GM19324 (cell line): ENCODE measurements around the gene UFD1.
A peak's percentile ranks its signal among the peaks of the same experiment; 100 is the strongest.

Experiments
- ATAC-seq: cut with Tn5 transposase; IDR thresholded peaks from one replicate; pipeline ENCODE4 v1.9.1; 2021; ENCODE audit warnings: mild to moderate bottlenecking, moderate library complexity; ENCODE audit not compliant: unreplicated experiment, low FRiP score

The UFD1 gene

DNA sequence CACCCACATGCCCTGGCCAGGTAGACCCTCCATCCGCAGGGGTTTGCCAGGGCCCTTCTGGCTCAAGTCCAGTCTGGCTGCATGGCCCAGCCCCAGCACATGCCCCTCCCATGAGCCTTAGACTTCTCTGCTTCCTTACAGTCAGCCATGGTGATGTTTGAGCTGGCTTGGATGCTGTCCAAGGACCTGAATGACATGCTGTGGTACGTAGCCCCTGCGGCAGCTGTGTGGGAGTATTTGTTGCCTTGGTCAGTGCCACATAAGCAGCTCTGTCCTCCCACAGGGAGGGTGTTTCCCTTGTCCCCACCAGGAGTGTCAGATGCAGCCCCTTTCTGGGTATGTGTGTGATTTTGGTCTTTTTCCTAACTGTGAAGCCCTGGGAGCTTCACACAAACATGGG, 18.3 kb upstream of the UFD1 start:
- no peak for ATAC-seq

DNA sequence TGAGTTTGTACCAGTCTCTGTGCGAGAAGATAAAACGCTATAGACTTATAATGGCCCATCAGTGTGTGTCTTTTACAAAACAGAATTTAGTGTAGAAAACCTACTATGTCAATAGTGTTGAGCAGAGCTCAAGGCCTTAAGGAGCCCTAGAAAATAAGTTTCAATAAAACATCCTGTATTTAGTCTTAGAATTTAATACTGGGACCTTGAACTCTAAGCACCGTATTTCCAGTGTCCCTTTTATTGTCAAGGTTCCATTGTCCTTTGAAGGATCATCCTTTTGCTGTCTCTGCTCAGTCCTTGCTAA, 17.3 kb upstream of the UFD1 start:
- no peak for ATAC-seq

DNA sequence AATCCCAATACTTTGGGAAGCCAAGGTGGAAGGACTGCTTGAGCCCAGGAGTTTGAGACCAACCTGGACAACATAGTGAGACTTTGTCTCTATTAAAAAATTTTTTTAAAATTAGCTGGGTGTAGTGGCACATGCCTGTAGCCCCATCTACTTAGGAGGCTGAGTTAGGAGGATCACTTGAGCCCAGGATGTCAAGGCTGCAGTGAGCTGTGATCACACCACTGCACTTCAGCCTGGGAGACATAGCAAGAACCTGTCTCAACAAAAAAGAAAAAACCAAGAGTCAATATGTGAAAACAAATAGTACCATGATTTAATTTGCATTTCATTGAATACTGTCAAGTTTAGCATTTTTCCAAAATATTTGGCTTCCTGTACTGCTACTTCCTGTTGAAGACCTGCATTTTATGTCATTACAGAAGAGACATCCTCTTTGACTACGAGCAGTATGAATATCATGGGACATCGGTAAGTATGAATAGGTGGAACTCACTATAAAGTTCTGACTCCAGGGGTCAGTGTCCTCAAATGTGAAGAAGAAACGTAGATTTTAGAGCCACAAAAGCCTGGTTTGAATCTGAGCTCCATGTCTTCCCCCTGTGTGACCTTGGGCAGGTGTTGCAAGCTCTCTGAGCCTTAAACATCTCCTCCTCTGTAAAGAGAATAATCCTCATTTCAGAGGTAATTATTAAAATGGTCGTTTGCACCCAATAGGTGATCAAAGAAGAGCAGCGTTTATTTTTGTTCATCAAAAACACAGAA, 16.8 kb upstream of the UFD1 start:
- ATAC-seq: no peak

GRCh38 chr22:19494676-19495173, 15.7 kb upstream of the UFD1 start:
- ATAC-seq: no peak

GRCh38 chr22:19494001-19494560, 15.1 kb upstream of the UFD1 start:
- ATAC-seq: no peak

DNA sequence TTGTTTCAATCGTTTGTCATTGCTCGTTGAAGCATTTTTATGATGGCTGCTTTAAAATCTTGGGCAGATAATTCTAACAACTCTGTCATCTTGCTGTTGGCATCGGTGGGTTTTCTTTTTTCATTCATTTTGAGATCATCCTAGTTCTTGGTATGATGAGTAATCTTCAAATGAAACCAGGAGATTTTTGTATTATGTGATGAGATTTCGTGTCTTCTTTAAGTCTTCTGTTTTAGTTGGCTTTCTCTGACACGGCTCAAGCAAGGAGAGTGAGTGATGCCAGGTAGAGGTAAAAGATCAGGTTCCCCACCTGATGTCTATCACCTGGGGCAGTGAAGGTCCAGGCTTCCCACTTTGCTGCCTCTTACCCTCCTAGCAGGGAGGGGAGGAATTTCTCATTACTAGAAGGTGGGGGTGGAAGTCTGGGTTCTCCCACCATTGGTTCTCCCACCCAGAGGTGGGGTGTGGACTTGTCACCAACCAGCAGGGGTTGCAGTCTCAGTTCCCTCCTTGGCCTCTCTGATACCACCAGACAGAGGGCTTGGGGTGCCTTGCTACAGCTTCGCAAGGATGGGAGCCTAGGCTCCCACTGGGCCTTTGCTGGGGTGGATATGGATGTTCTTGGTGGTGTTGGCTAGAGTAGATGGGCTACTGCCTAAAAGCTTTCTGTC, 13.6 kb upstream of the UFD1 start:
- no peak for ATAC-seq

DNA sequence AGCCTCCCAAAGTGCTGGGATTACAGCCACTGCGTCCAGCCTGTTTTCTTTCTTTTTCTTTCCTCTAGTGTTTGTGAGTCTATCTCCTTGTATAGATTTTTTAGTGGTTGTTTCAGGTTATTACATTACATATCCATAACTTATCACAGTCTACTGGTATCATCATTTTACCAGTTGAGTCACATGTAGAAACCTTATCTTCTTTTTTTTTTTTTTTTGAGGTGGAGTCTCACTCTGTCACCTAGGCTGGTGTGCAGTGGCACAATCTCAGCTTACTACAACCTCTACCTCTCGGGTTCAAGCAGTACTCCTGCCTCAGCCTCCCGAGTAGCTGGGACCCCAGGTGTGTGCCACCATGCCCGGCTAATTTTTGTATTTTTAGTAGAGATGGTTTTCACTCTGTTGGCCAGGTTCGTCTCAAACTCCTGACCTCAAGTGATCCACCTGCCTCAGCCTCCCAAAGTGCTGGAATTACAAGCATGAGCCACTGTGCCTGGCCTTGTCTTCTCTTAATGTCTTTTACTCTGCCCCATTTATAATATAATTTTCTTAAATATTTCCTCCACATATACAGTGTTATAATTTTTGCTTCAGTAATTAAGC, 11.7 kb upstream of the UFD1 start:
- no peak for ATAC-seq

DNA sequence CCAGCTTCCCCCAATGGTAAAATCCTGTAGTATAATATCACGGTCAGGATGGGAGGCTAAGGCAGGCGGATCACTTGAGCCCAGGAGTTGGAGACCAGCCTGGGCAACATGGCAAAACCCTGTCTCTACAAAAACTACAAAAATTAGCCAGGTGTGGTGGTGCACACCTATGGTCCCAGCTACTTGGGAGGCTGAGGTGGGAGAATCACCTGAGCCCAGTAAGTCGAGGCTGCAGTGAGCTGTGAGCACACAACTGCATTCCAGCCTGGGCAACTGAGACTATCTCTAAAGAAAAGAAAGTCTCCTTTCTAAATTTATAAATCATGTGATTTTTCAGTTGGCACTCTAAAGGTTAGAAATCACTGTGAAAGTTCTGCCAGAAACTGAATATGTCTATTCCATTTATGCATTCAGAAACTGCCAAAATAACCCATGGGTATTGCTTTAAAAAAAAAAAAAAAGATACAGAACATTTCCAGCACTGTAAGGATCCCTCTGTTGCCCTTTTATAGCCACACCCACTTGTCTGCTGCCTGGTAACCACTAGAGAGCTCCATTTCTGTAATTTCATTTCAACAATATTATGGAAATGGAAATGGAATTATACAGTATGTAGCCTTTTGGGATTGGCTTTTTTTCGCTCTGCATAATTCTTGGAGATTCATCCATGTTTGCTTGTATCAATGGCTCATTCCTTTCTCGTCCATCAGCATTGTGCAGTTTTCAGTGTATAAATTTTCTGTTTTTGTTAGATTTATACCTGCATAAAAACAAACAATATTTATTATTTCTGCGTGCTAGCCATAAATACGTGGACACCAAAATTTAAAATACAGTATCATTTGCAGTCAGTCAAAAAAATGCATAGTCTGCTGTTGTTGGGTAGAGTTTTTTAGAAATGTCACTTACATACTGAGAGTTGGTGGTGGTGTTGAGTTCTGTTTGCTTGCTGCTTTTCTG, 10.2 kb upstream of the UFD1 start:
- no peak for ATAC-seq

DNA sequence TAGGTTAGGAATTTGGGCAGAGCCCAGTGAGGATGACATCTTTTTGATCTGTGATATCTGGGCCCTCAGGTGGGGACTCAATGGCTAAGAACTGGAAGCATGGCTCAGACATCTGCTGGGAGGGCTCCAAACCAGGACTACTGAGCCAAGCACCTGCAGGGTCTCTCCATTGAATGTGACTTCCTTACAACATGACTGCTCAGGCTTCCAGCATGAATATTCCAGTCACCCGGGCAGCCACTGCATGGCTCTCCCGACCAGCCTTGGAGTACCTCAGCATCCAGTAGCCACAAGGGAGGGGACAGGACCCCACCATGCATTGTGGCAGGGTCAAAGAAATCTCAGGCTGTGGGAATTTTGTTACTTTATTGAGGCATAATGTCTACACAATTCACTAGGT, 9.3 kb upstream of the UFD1 start:
- no peak for ATAC-seq

DNA sequence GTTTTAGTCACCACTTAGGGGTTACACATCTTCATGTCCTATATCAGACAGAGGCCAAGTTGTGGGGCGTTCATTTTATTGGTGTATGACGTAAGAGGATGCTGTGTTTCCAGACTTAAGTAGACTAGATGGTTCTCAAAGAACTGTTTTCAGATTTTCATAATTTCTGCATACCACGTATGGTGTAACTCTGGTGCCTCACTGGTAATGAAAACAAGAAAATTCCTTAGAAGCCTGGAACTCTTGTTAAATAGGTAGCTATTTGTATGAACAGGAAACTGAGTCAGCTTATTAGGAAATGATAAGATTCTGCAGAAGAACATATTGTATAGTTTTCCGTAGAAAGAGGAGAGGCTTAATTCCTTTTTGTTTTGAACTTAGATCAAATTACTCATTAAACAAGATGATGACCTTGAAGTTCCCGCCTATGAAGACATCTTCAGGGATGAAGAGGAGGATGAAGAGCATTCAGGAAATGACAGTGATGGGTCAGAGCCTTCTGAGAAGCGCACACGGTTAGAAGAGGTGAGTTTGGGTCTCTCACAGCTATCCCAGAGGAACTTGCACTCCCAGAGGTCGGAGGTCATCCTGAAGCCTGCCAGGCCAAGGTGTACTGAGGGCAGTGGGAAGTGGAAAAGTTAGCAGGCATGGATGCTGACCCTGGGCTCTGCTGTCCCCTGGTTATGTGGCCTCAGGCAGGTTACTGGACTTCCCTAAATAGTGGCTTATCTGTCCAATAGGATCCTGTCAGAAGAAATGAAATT, 4.7 kb upstream of the UFD1 start:
- ATAC-seq: no peak

GRCh38 chr22:19482297-19482696, 3.3 kb upstream of the UFD1 start:
- no peak for ATAC-seq

- ATAC-seq: no peak
Measured at GRCh38 chr22:19480789-19481188, 1.8 kb upstream of the UFD1 start.

DNA sequence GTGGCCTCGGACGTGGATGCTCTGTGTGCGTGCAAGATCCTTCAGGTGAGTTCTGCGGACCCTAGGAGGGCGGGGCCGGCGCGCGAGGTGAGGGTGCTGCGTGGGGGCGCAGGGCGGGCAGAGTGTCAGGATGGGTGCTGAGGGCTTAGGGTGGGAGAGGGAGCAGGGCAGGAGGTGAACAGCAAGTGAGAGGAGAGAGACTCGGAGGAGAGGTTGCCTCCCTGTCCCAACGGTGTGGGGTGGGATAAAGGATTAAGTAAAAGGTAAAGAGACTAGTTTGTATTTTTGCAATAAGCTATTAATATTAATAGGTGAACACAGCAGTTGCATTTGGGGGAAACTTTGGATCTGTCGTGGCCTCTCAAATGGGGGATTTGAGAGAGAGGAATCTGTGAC, 1.2 kb upstream of the UFD1 start:
- ATAC-seq: no peak

DNA sequence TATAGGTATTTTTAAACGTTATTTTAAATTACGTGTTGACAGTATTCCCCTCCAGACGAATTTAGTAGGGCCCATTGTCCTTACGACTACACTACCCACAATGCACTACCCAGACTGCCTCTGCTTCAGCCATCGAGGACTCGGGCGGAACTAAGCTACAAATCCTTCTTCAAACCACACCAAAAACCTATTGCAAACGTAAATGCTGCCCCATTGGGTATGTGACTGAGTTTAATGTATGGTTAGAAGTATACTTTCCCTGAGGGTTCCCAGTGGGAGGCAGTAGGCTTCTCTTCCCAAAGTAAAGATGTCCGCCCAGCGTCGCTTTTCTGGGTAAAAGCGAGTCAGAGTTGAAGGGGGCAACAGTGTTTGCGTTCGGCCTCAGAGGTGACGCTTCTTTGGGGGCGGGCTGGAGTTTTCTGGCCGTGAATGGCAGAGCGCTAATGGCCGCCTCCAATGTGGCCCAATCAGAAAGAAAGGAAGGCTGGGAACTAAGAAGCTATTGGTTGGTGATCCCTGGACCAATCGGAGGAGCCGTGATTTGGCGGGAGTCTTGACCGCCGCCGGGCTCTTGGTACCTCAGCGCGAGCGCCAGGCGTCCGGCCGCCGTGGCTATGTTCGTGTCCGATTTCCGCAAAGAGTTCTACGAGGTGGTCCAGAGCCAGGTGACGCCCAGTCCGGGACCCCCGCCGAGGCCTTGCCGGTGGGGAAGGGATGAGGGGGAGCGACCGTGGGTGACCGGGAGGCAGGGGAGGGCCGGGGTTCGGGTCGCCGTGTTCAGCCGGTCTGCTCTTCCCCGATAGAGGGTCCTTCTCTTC, 571 bp upstream of the UFD1 start, which contains the start of gene CDC45:
Gene CDC45 (plus strand): TSS at position 566 of the 818 bp plus-strand sequence. CDS start 49 bp downstream, at position 615.
- peak; percentile 90 for ATAC-seq

DNA sequence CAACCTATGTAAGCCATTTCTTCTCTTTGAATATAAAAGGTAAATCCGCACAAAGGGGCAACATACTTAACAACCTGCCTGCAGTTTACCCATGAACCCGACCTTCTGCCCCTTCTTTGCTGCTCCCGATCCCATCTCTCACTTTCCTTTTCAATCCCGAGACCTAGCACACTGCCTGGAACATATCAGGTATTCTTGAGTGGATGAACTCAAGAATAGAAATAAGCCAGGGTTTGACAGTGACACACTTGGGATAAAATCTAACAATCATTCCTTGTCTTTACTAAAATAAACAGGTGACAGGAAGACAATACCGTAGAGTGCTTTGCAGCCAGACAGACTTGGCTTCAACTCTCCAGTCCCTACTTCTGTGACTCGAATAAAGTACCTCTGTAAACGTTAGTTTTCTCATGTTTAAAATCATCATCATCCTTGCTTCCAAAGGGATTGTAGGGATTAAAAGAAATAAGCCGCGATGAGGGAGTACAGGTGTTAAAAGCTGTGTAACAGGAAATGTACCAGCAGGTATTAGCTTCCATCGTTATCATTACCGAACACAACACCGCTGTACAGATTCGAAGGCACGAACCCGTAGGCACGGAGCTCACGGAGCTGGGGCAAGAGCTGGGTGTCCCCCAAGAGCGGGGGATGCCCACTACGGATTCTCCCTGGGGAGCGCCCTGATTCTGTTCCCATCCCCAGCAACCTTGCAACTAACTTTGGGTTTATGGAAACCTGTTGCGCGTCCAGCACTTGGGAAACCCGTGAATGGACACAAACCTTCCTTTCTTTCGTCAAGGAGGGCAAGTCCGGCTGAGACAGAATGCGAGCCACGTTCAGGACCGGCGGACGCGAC, 720 bp downstream of the UFD1 start:
- no peak for ATAC-seq

DNA sequence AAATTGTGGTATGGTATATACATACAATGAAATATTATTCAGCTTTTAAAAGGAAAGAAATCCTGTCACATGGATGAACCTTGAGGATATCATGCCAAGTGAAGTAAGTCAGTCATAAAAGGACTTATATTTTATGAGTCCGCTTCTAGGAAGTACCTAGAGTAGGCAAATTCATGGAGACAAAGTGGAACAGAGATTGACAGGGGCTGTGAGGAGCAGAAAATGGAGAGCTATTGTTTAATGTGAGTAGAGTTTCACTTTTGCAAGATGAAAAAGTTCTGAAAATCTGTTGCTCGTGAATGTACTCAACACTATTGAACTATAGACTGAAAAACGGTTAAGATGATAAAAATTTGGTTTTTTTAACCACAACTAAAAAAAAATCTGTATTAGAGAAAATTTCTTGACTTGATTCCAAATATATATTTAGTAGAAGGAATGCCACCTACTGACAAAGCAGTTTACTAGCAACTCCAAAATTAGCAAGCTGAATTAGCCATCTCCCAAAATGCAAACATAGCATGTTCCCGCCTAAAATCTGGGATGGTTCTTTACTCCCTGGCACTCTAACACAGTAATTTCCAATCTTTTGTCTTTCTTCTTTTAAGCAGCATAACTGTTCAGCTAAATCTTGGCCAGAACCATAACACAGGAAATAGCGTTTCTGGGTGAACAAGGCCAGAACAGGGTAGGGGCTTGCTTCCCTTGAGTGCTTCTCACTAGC, 1.5 kb downstream of the UFD1 start:
- no peak for ATAC-seq

DNA sequence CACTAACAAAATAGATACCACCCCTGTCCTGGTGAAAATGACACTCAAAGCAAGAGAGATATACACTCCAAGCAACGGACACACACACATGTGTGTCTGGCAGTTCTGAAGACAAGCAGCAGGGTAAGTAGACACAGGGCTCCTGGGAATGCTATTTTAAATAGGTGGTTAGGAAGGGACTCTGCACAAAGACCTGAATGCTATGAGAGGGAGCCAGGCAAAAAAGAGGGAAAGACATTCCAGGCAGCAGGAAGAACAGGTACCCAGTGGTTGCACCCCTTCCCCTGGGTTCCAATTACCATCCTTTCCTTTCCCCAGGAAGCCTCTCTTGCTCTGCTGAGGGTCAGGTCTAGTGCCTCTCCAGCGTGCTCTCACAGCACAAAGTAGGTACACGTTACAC, 3.0 kb downstream of the UFD1 start:
- ATAC-seq: no peak
